Natural killer cell (primary cell): ENCODE measurements around the gene MACF1. TPM values are rescaled to one million over a fixed set of nuclear protein-coding genes. Genes with fewer than 3 reads are reported as not detected.
A peak's percentile ranks its signal among the peaks of the same experiment; 100 is the strongest.

ENCODE experiments used
- ATAC-seq, 3 donors: fragments of 150-1000 bp in 2 of 3; fragments of 200-7000 bp in 1 of 3; cut with Tn5 transposase; 1 replicate in 1 of 3; 2 replicates in 2 of 3; pipeline ENCODE4 v1.10.0; 2021; ENCODE audit warnings: mild to moderate bottlenecking in 2 of 3, moderate library complexity in 2 of 3
- DNase-seq, 2 donors: peaks; one replicate each; pipeline versions ENCODE4 v3.0.0 to v3.0.0-alpha.2; 2013 to 2021; ENCODE audit warnings: mixed read lengths in 1 of 2
- H3K27ac ChIP-seq: one replicate; pipeline ENCODE4 v1.5.1; 2013; ENCODE audit warnings: mild to moderate bottlenecking, low read length
- H3K27me3 ChIP-seq: one replicate; pipeline ENCODE4 v1.6.1; 2013; ENCODE audit warnings: low read length; ENCODE audit not compliant: control insufficient read depth, insufficient read depth
- H3K36me3 ChIP-seq: one replicate; pipeline ENCODE4 v1.6.1; 2013; ENCODE audit warnings: low read length; ENCODE audit not compliant: control insufficient read depth, insufficient read depth
- H3K4me1 ChIP-seq: one replicate; pipeline ENCODE4 v1.6.1; 2013; ENCODE audit warnings: low read length; ENCODE audit not compliant: control insufficient read depth, insufficient read depth
- H3K4me3 ChIP-seq: one replicate; pipeline ENCODE4 v1.5.1; 2013; ENCODE audit warnings: low read length
- H3K9me3 ChIP-seq: one replicate; pipeline ENCODE4 v1.6.1; 2013; ENCODE audit warnings: low read length; ENCODE audit not compliant: control insufficient read depth, insufficient read depth
- H3K27ac Mint-ChIP-seq, 2 donors: one replicate each; pipeline ENCODE4 v1.8.0; 2022; ENCODE audit warnings: mild to moderate bottlenecking in 2 of 2, mixed read lengths in 2 of 2, moderate library complexity in 1 of 2
- H3K27me3 Mint-ChIP-seq, 2 donors: one replicate each; pipeline ENCODE4 v1.8.0; 2022; ENCODE audit warnings: low read depth in 2 of 2, mixed read lengths in 2 of 2
- H3K36me3 Mint-ChIP-seq: one replicate; pipeline ENCODE4 v1.8.0; 2022; ENCODE audit warnings: mixed read lengths
- H3K4me1 Mint-ChIP-seq, 2 donors: one replicate each; pipeline ENCODE4 v1.8.0; 2022; ENCODE audit warnings: mixed read lengths in 2 of 2
- H3K4me3 Mint-ChIP-seq: one replicate; pipeline ENCODE4 v1.8.0; 2022; ENCODE audit warnings: mild to moderate bottlenecking, moderate library complexity, mixed read lengths
- H3K9me3 Mint-ChIP-seq, 2 donors: one replicate each; pipeline ENCODE4 v1.8.0; 2022; ENCODE audit warnings: mixed read lengths in 2 of 2
- CTCF ChIP-seq: fragments of 200-600 bp; IDR thresholded peaks from one replicate; pipeline ENCODE4 v1.8.0; 2022; ENCODE audit warnings: antibody characterized with exemption
- WGBS: methylation state at CpG from one replicate; pipeline ENCODE4 v1.1.7; 2013; ENCODE audit warnings: missing lambda C conversion rate; ENCODE audit not compliant: insufficient coverage; 5-methylcytosine and 5-hydroxymethylcytosine counted together
- intact Hi-C: fragments of 100-400 bp; cut with micrococcal nuclease; formaldehyde crosslinking; loops from one replicate; pipeline ENCODE4 v1.14.2; 2022
- total RNA-seq, 4 donors: library from RNA; stranded (reverse); fragments of 120-200 nt in 1 of 4; gene quantifications; one replicate each; pipeline versions ENCODE4 v1.2.3 to v1.2.4, GENCODE V29; 2013 to 2022

MACF1 gene
- total RNA-seq, 3 donors from 2014 or later (not counting 1 experiment from before 2014, with no cell fraction given), result 752 to 811 (median 752) TPM

- peaks cover 36% of the 10 kb centered on the region for H3K36me3 ChIP-seq
- no peaks in the 10 kb centered on the region for H3K9me3 Mint-ChIP-seq
- H3K27ac Mint-ChIP-seq, result no peak overlapping the region
- DNase-seq (no peak), ATAC-seq (no peak)
- intact Hi-C loops, result no loop called here
- H3K4me1 ChIP-seq, result peaks cover 12% of the 10 kb centered on the region
- no peak overlapping the region for H3K27ac ChIP-seq
- 100% methylated on average over 5 of the region's 5 CpGs for WGBS
- H3K27me3 ChIP-seq, result peaks cover 3% of the 10 kb centered on the region
- peaks cover 3% of the 10 kb centered on the region in 2 donors for H3K27me3 Mint-ChIP-seq
- H3K9me3 ChIP-seq, result no peaks in the 10 kb centered on the region
- peaks cover 5% of the 10 kb centered on the region for H3K36me3 Mint-ChIP-seq
- no peak for TF ChIP-seq CTCF
- peaks cover 5 to 7% of the 10 kb centered on the region in 2 donors for H3K4me1 Mint-ChIP-seq
- no peak overlapping the region for H3K4me3 Mint-ChIP-seq
- H3K4me3 ChIP-seq, result no peak overlapping the region
These were observed 283.6 kb downstream of the MACF1 start for GRCh38 chr1:39488012-39488545.

- Mint-ChIP-seq H3K27me3 (peaks cover 6 to 9% of the 10 kb centered on the region in 2 donors), H3K4me3 (peak overlapping the region; percentile 47), H3K4me1 (peaks cover 5 to 7% of the 10 kb centered on the region in 2 donors), H3K9me3 (no peaks in the 10 kb centered on the region), H3K36me3 (no peaks in the 10 kb centered on the region), H3K27ac (peak overlapping the region; percentile 27 to 29)
- TF ChIP-seq CTCF, result no peak
- Histone ChIP-seq H3K4me3 (no peak overlapping the region), H3K27ac (no peak overlapping the region), H3K27me3 (peaks cover 3% of the 10 kb centered on the region), H3K9me3 (no peaks in the 10 kb centered on the region), H3K36me3 (peaks cover 31% of the 10 kb centered on the region), H3K4me1 (peaks cover 12% of the 10 kb centered on the region)
- intact Hi-C loops, result no loop called here
- ATAC-seq (no peak), DNase-seq (no peak)
- 90% methylated on average over 4 of the region's 7 CpGs for whole genome bisulfite sequencing
These were observed 284.5 kb downstream of the MACF1 start for GRCh38 chr1:39488793-39489566.

GRCh38 chr1:39489567-39490239 lies 285.2 kb downstream of the MACF1 start:
- H3K27ac ChIP-seq, result no peak overlapping the region
- no peak for DNase-seq
- H3K4me3 ChIP-seq, result no peak overlapping the region
- no peaks in the 10 kb centered on the region for H3K9me3 ChIP-seq
- Mint-ChIP-seq H3K36me3 (no peaks in the 10 kb centered on the region), H3K27ac (peak overlapping the region in 1 of 2 donors; percentile 29), H3K9me3 (no peaks in the 10 kb centered on the region), H3K27me3 (peaks cover 6 to 16% of the 10 kb centered on the region in 2 donors), H3K4me1 (peaks cover 5 to 11% of the 10 kb centered on the region in 2 donors), H3K4me3 (peak overlapping the region; percentile 47)
- WGBS, result 80% methylated on average over 13 of the region's 13 CpGs
- H3K27me3 ChIP-seq, result peaks cover 3% of the 10 kb centered on the region
- TF ChIP-seq CTCF, result no peak
- ATAC-seq, result no peak
- H3K4me1 ChIP-seq, result peaks cover 12% of the 10 kb centered on the region
- intact Hi-C loops, result loop anchor here (1.0 kb wide), 1 partner anchor 50 kb away; no protein-coding TSS in a partner anchor
- H3K36me3 ChIP-seq, result peaks cover 26% of the 10 kb centered on the region
